GM12873 (cell line): ENCODE data around the gene TLE2.

ENCODE experiments used
- CTCF ChIP-seq: IDR thresholded peaks from 2 replicates; pipeline ENCODE4 v1.5.1; 2012; ENCODE audit warnings: low read depth, mild to moderate bottlenecking, moderate library complexity, low read length, control low read depth; ENCODE audit not compliant: insufficient read depth; ENCODE audit errors: missing control alignments

The TLE2 gene

GRCh38 chr19:3013263-3013725 is 15.8 kb downstream of the TLE2 start:
- no peak for TF ChIP-seq CTCF

- TF ChIP-seq CTCF, result no peak
These were observed 16.3 kb downstream of the TLE2 start for GRCh38 chr19:3012621-3013262.

GRCh38 chr19:3010871-3011270 is 18.2 kb downstream of the TLE2 start:
- TF ChIP-seq CTCF, result no peak

- TF ChIP-seq CTCF, result no peak
These were observed 20.1 kb downstream of the TLE2 start for GRCh38 chr19:3008994-3009393.

- TF ChIP-seq CTCF, result no peak
These were observed 21.1 kb downstream of the TLE2 start for GRCh38 chr19:3007975-3008374.

GRCh38 chr19:3006075-3006767 is 22.9 kb downstream of the TLE2 start:
- TF ChIP-seq CTCF, result no peak

GRCh38 chr19:3005345-3005744 is 23.7 kb downstream of the TLE2 start:
- no peak for TF ChIP-seq CTCF
